WTC11 (cell line): ENCODE measurements around the gene PLCL2. TPM values are rescaled to one million over a fixed set of nuclear protein-coding genes. Genes with fewer than 3 reads are reported as not detected.

ENCODE experiments used
- ATAC-seq: fragments of 200-7000 bp; cut with Tn5 transposase; 2 replicates; pipeline ENCODE4 v1.10.0; 2021; ENCODE audit warnings: mild to moderate bottlenecking, moderate library complexity
- CTCF ChIA-PET: fragments of 300-600 bp; sonication (Branson Sonifier 250); formaldehyde crosslinking; loops from one replicate; lab custom pipeline; 2021; ENCODE audit warnings: antibody characterized with exemption; lab: Charles Lee
- POLR2A ChIA-PET: fragments of 350-600 bp; sonication (Branson Sonifier 250); formaldehyde crosslinking; loops from one replicate; lab custom pipeline; 2021; ENCODE audit warnings: antibody characterized with exemption; lab: Charles Lee
- DNase-seq: peaks from one replicate; pipeline ENCODE4 v3.0.0; 2021; ENCODE audit warnings: low spot score
- H3K27ac Mint-ChIP-seq: 2 replicates; pipeline ENCODE4 v1.8.0; 2021; ENCODE audit warnings: mixed read lengths
- H3K27me3 Mint-ChIP-seq: 2 replicates; pipeline ENCODE4 v1.8.0; 2021; ENCODE audit warnings: low read depth, mild to moderate bottlenecking, moderate library complexity, mixed read lengths
- H3K36me3 Mint-ChIP-seq: 2 replicates; pipeline ENCODE4 v1.8.0; 2021; ENCODE audit warnings: mixed read lengths
- H3K4me1 Mint-ChIP-seq: 2 replicates; pipeline ENCODE4 v1.8.0; 2022; ENCODE audit warnings: mixed read lengths
- H3K4me3 Mint-ChIP-seq: 2 replicates; pipeline ENCODE4 v1.8.0; 2021; ENCODE audit warnings: mild to moderate bottlenecking, moderate library complexity, mixed read lengths
- H3K9me3 Mint-ChIP-seq: 2 replicates; pipeline ENCODE4 v1.8.0; 2021; ENCODE audit warnings: mixed read lengths
- ATF1 ChIP-seq: sonication (generic); formaldehyde crosslinking; IDR thresholded peaks from 2 replicates; pipeline ENCODE4 v1.8.1; 2023; ENCODE audit warnings: mild to moderate bottlenecking, moderate library complexity, missing genetic modification reagents
- ATF6 ChIP-seq: sonication (generic); formaldehyde crosslinking; IDR thresholded peaks from 2 replicates; pipeline ENCODE4 v1.8.1; 2023; ENCODE audit warnings: mild to moderate bottlenecking, missing genetic modification reagents
- EMX1 ChIP-seq: fragments of 250-450 bp; sonication (Bioruptor Pico); IDR thresholded peaks from 2 replicates; pipeline ENCODE4 v1.8.0; 2021; ENCODE audit warnings: mild to moderate bottlenecking
- ERG ChIP-seq: fragments of 250-450 bp; sonication (Bioruptor Pico); IDR thresholded peaks from 2 replicates; pipeline ENCODE4 v1.8.0; 2021; ENCODE audit warnings: mild to moderate bottlenecking
- ESRRA ChIP-seq: sonication (generic); formaldehyde crosslinking; IDR thresholded peaks from 2 replicates; pipeline ENCODE4 v1.8.1; 2022; ENCODE audit warnings: mild to moderate bottlenecking, missing genetic modification reagents, borderline replicate concordance
- GTF2I ChIP-seq: fragments of 250-450 bp; sonication (Bioruptor Pico); conservative IDR thresholded peaks from 2 replicates; pipeline ENCODE4 v1.4.0; 2021; ENCODE audit warnings: mild to moderate bottlenecking
- JAZF1 ChIP-seq: fragments of 250-450 bp; sonication (Bioruptor Pico); IDR thresholded peaks from 2 replicates; pipeline ENCODE4 v1.9.0; 2021; ENCODE audit warnings: moderate library complexity, mild to moderate bottlenecking, inconsistent platforms
- JUN ChIP-seq: sonication (generic); formaldehyde crosslinking; IDR thresholded peaks from 2 replicates; pipeline ENCODE4 v1.8.0; 2023; ENCODE audit warnings: mild to moderate bottlenecking, missing genetic modification reagents
- MAX ChIP-seq: sonication (generic); formaldehyde crosslinking; IDR thresholded peaks from 2 replicates; pipeline ENCODE4 v1.8.0; 2022; ENCODE audit warnings: mild to moderate bottlenecking, missing genetic modification reagents
- MLX ChIP-seq: sonication (generic); formaldehyde crosslinking; IDR thresholded peaks from 2 replicates; pipeline ENCODE4 v1.8.1; 2023; ENCODE audit warnings: mild to moderate bottlenecking, missing genetic modification reagents, moderate library complexity
- NFATC4 ChIP-seq: fragments of 250-450 bp; sonication (Bioruptor Pico); IDR thresholded peaks from 2 replicates; pipeline ENCODE4 v1.9.0; 2021; ENCODE audit warnings: mild to moderate bottlenecking
- NR2C2 ChIP-seq: sonication (generic); formaldehyde crosslinking; IDR thresholded peaks from 2 replicates; pipeline ENCODE4 v1.8.0; 2022; ENCODE audit warnings: mild to moderate bottlenecking, missing genetic modification reagents
- SP1 ChIP-seq: sonication (generic); formaldehyde crosslinking; conservative IDR thresholded peaks from 2 replicates; pipeline ENCODE4 v1.8.1; 2022; ENCODE audit warnings: missing genetic modification reagents
- TCF7 ChIP-seq: sonication (generic); formaldehyde crosslinking; IDR thresholded peaks from 2 replicates; pipeline ENCODE4 v1.8.0; 2022; ENCODE audit warnings: mild to moderate bottlenecking, low read depth, missing genetic modification reagents, moderate library complexity
- TEAD1 ChIP-seq: sonication (generic); formaldehyde crosslinking; IDR thresholded peaks from 2 replicates; pipeline ENCODE4 v1.8.0; 2022; ENCODE audit warnings: mild to moderate bottlenecking, missing genetic modification reagents
- ZNF416 ChIP-seq: fragments of 250-450 bp; sonication (Bioruptor Pico); IDR thresholded peaks from 2 replicates; pipeline ENCODE4 v1.9.0; 2021; ENCODE audit warnings: mild to moderate bottlenecking, inconsistent platforms
- ZNF425 ChIP-seq: fragments of 250-450 bp; sonication (Bioruptor Pico); conservative IDR thresholded peaks from 2 replicates; pipeline ENCODE4 v1.9.0; 2021; ENCODE audit warnings: mild to moderate bottlenecking
- ZNF532 ChIP-seq: fragments of 250-450 bp; sonication (Bioruptor Pico); IDR thresholded peaks from 2 replicates; pipeline ENCODE4 v1.9.0; 2021; ENCODE audit warnings: mild to moderate bottlenecking, borderline replicate concordance
- ZNF671 ChIP-seq: fragments of 250-450 bp; sonication (Bioruptor Pico); IDR thresholded peaks from 2 replicates; pipeline ENCODE4 v1.8.0; 2021; ENCODE audit warnings: mild to moderate bottlenecking
- total RNA-seq: library from RNA; stranded (reverse); gene quantifications from 3 replicates; pipeline ENCODE4 v1.2.3, GENCODE V29; 2021

PLCL2 gene
- total RNA-seq, 1 experiment from 2014 or later, result 11.8 TPM

GRCh38 chr3:17081520-17081919 is 196.8 kb downstream of the PLCL2 start:
- no peaks in the 10 kb centered on the region for H3K27me3 Mint-ChIP-seq
- no peak overlapping the region for H3K4me3 Mint-ChIP-seq
- TF ChIP-seq JUN (CRISPR knock-in tag) (no peak), ZNF416 (no peak), ATF6 (no peak), ESRRA (no peak)
- DNase-seq, result no peak
- H3K27ac Mint-ChIP-seq, result no peak overlapping the region
- H3K36me3 Mint-ChIP-seq, result peaks cover 8% of the 10 kb centered on the region
- ChIA-PET CTCF (no interaction called here), POLR2A (no interaction called here)
- no peak for ATAC-seq
- H3K4me1 Mint-ChIP-seq, result no peaks in the 10 kb centered on the region
- H3K9me3 Mint-ChIP-seq, result peaks cover 16% of the 10 kb centered on the region

GRCh38 chr3:17087509-17087908 is 202.8 kb downstream of the PLCL2 start:
- ATAC-seq (no peak), DNase-seq (no peak)
- Mint-ChIP-seq H3K36me3 (peaks cover 8% of the 10 kb centered on the region), H3K27me3 (no peaks in the 10 kb centered on the region), H3K9me3 (peaks cover 16% of the 10 kb centered on the region), H3K4me1 (peaks cover 32% of the 10 kb centered on the region), H3K4me3 (no peak overlapping the region), H3K27ac (no peak overlapping the region)
- ChIA-PET CTCF (no interaction called here), POLR2A (no interaction called here)
- TF ChIP-seq TEAD1 (CRISPR knock-in tag) (no peak), ZNF425 (CRISPR knock-in tag) (no peak), EMX1 (CRISPR knock-in tag) (no peak), NFATC4 (CRISPR knock-in tag) (no peak), ATF1 (CRISPR knock-in tag) (no peak), ZNF671 (no peak), ZNF416 (no peak), GTF2I (no peak), JAZF1 (no peak), NR2C2 (CRISPR knock-in tag) (no peak), ZNF532 (no peak)

- Mint-ChIP-seq H3K27me3 (no peaks in the 10 kb centered on the region), H3K27ac (no peak overlapping the region), H3K4me3 (no peak overlapping the region), H3K36me3 (peaks cover 8% of the 10 kb centered on the region), H3K4me1 (peaks cover 36% of the 10 kb centered on the region), H3K9me3 (peaks cover 14% of the 10 kb centered on the region)
- CTCF ChIA-PET, result no interaction called here
- peak; percentile 85 for ATAC-seq
- POLR2A ChIA-PET, result no interaction called here
- DNase-seq, result no peak
- no peak for TF ChIP-seq ATF1 (CRISPR knock-in tag)
- TF ChIP-seq MLX (CRISPR knock-in tag), result no peak
- no peak for TF ChIP-seq ERG (CRISPR knock-in tag)
- no peak for TF ChIP-seq TCF7 (CRISPR knock-in tag)
- TF ChIP-seq MAX (CRISPR knock-in tag), result no peak
- TF ChIP-seq ZNF532, result no peak
- TF ChIP-seq SP1 (CRISPR knock-in tag), result no peak
- no peak for TF ChIP-seq TEAD1 (CRISPR knock-in tag)
Measured at GRCh38 chr3:17088017-17088416, 203.3 kb downstream of the PLCL2 start.
